C4-2B (cell line): Measurements from ENCODE around the gene ZNF562.

Experiments
- H3K27ac ChIP-seq: fragments of 450-650 bp; 2 replicates; pipeline ENCODE4 v1.5.1; 2017
- CTCF ChIP-seq: fragments of 450-650 bp; conservative IDR thresholded peaks from 2 replicates; pipeline ENCODE4 v1.5.1; 2017; ENCODE audit warnings: mild to moderate bottlenecking
- ZFX ChIP-seq: fragments of 450-650 bp; IDR thresholded peaks from 2 replicates; pipeline ENCODE4 v1.6.1; 2017

ZNF562 gene

GRCh38 chr19:9608912-9609311 is 66.0 kb downstream of the ZNF562 start:
- H3K27ac ChIP-seq, result no peak overlapping the region
- no peak for TF ChIP-seq ZFX

- no peak overlapping the region for H3K27ac ChIP-seq
- no peak for TF ChIP-seq ZFX
- TF ChIP-seq CTCF, result no peak
Observed at GRCh38 chr19:9597027-9597426, 77.9 kb downstream of the ZNF562 start.
